HepG2 (cell line): ENCODE measurements around the gene ANO3. TPM values are rescaled to one million over a fixed set of nuclear protein-coding genes. Genes with fewer than 3 reads are reported as not detected.

Experiments
- ATAC-seq: fragments of 200-7000 bp; cut with Tn5 transposase; 3 replicates; pipeline ENCODE4 v1.9.1; 2020; ENCODE audit warnings: mild to moderate bottlenecking, moderate library complexity
- BruUV-seq: library from RNA; stranded (reverse); fragments of 400-500 nt; replicated peaks from 2 replicates; lab custom pipeline; 2021; lab: Mats Ljungman, UMichigan
- CTCF ChIA-PET: fragments of 300-600 bp; formaldehyde crosslinking; extraction: SDS; loops from one replicate; lab custom pipeline; 2021; ENCODE audit warnings: low total read pairs, inconsistent platforms, low intra/inter-chr PET ratio; lab: Yijun Ruan, JAX
- POLR2A ChIA-PET: fragments of 350-600 bp; sonication (Branson Sonifier 250); formaldehyde crosslinking; loops from one replicate; lab custom pipeline; 2020; ENCODE audit warnings: antibody characterized with exemption, inconsistent platforms; lab: Yijun Ruan, JAX
- DNase-seq: peaks from one replicate; pipeline ENCODE4 v3.0.0-alpha.2; 2015; ENCODE audit warnings: low spot score
- FAIRE-seq: peaks from 3 replicates; lab custom pipeline; 2011; peaks lifted over from hg19 to GRCh38; lab: Jason Lieb, UNC
- H2AFZ ChIP-seq: one replicate; pipeline ENCODE4 v1.6.1; 2011; ENCODE audit warnings: low read length, inconsistent platforms
- H3K27ac ChIP-seq: fragments of 300-600 bp; 3 replicates; pipeline ENCODE4 v1.8.0; 2011; ENCODE audit warnings: mixed run types, mild to moderate bottlenecking, mixed read lengths, low read length, inconsistent platforms; ENCODE audit not compliant: insufficient read depth; ENCODE audit errors: extremely low read length
- H3K27me3 ChIP-seq, 2 experiments: fragments of 200-600 bp in 1 of 2; 2 replicates in 1 of 2; 3 replicates in 1 of 2; pipeline versions ENCODE4 v1.6.0 to v1.8.0; 2011; ENCODE audit warnings: low read length in 2 of 2, mild to moderate bottlenecking in 2 of 2, moderate library complexity in 2 of 2, inconsistent platforms in 1 of 2; ENCODE audit not compliant: insufficient read depth in 2 of 2, control insufficient read depth in 1 of 2
- H3K36me3 ChIP-seq, 2 experiments: fragments of 200-600 bp in 1 of 2; replicated peaks in 1 of 2; 2 replicates in 1 of 2; 3 replicates in 1 of 2; pipeline versions ENCODE4 v1.5.1 to v1.8.0; 2011; ENCODE audit warnings: low read length in 2 of 2, inconsistent platforms in 1 of 2; ENCODE audit not compliant: insufficient read depth in 2 of 2, control insufficient read depth in 1 of 2
- H3K4me1 ChIP-seq: 2 replicates; pipeline ENCODE4 v1.5.1; 2012; ENCODE audit warnings: low read length, inconsistent platforms; ENCODE audit not compliant: insufficient read depth
- H3K4me2 ChIP-seq: 2 replicates; pipeline ENCODE4 v1.6.0; 2011; ENCODE audit warnings: low read depth, low read length, inconsistent platforms
- H3K4me3 ChIP-seq, 3 experiments: fragments of 200-600 bp in 1 of 3; sonication (generic), shearing (Covaris generic) in 1 of 3; replicated peaks in 1 of 3; 2 replicates each; pipeline ENCODE4 v1.5.1; 2011 to 2016; ENCODE audit warnings: low read length in 3 of 3, inconsistent platforms in 2 of 3, low read depth in 2 of 3, mild to moderate bottlenecking in 2 of 3, control low read depth in 1 of 3, mixed read lengths in 1 of 3; ENCODE audit not compliant: insufficient read depth in 1 of 3
- H3K79me2 ChIP-seq: one replicate; pipeline ENCODE4 v1.6.1; 2011; ENCODE audit warnings: low read length, inconsistent platforms; ENCODE audit not compliant: insufficient read depth
- H3K9ac ChIP-seq: 2 replicates; pipeline ENCODE4 v1.6.0; 2011; ENCODE audit warnings: mild to moderate bottlenecking, low read depth, low read length, inconsistent platforms; ENCODE audit not compliant: insufficient read depth
- H3K9me3 ChIP-seq: 2 replicates; pipeline ENCODE4 v1.5.1; 2012; ENCODE audit warnings: mild to moderate bottlenecking, low read length
- H4K20me1 ChIP-seq: 2 replicates; pipeline ENCODE4 v1.6.0; 2011; ENCODE audit warnings: inconsistent platforms, mild to moderate bottlenecking, low read length, moderate library complexity; ENCODE audit not compliant: insufficient read depth
- CREB1 ChIP-seq, 2 experiments: fragments of 450-650 bp in 1 of 2; IDR thresholded peaks; 2 replicates each; pipeline ENCODE4 v1.6.1; 2016 to 2017; ENCODE audit warnings: control low read depth in 1 of 2, mild to moderate bottlenecking in 1 of 2, missing compliant biosample characterization in 1 of 2, missing genetic modification characterization in 1 of 2
- FOXP1 ChIP-seq, 2 experiments: fragments of 450-650 bp in 1 of 2; IDR thresholded peaks; 2 replicates each; pipeline ENCODE4 v1.6.1; 2017 to 2018; ENCODE audit warnings: antibody characterized with exemption in 1 of 2
- HHEX ChIP-seq: IDR thresholded peaks from 2 replicates; pipeline ENCODE4 v1.6.1; 2016; ENCODE audit warnings: control low read depth
- HMG20A ChIP-seq: IDR thresholded peaks from 2 replicates; pipeline ENCODE4 v1.6.1; 2016; ENCODE audit warnings: borderline replicate concordance
- MLXIP ChIP-seq: sonication (generic); formaldehyde crosslinking; IDR thresholded peaks from 2 replicates; pipeline ENCODE4 v1.9.0; 2021; ENCODE audit warnings: missing genetic modification reagents, borderline replicate concordance
- RBAK ChIP-seq: sonication (generic); formaldehyde crosslinking; IDR thresholded peaks from 2 replicates; pipeline ENCODE4 v1.5.1; 2020; ENCODE audit warnings: mild to moderate bottlenecking, missing genetic modification reagents
- RXRA ChIP-seq: sonication (generic); formaldehyde crosslinking; IDR thresholded peaks from 2 replicates; pipeline ENCODE4 v1.5.1; 2020; ENCODE audit warnings: missing genetic modification reagents
- SRSF4 ChIP-seq: fragments of 200-400 bp; formaldehyde crosslinking; IDR thresholded peaks from one replicate; pipeline ENCODE4 v1.6.1; 2018; ENCODE audit warnings: mild to moderate bottlenecking, low read depth, low read length, moderate library complexity; ENCODE audit not compliant: poor library complexity, severe bottlenecking
- ZNF292 ChIP-seq: sonication (generic); formaldehyde crosslinking; IDR thresholded peaks from 2 replicates; pipeline ENCODE4 v1.8.1; 2022; ENCODE audit warnings: mild to moderate bottlenecking, low read depth, missing genetic modification reagents, borderline replicate concordance
- WGBS: methylation state at CpG from one replicate; pipeline ENCODE4 v1.1.6; 2017; ENCODE audit warnings: low lambda C conversion rate; 5-methylcytosine and 5-hydroxymethylcytosine counted together
- in situ Hi-C: cut with HindIII; loops from 2 replicates; pipeline ENCODE4 v1.10.0; 2017; ENCODE audit warnings: low pct_unique_long_range_greater_than_20kb; ENCODE audit not compliant: extremely low pct_ligation_motif_present
- intact Hi-C: fragments of 100-400 bp; cut with micrococcal nuclease; formaldehyde crosslinking; loops from one replicate; pipeline ENCODE4 v1.10.0; 2022; ENCODE audit not compliant: unreplicated experiment
- polyA plus RNA-seq, 8 experiments: library from polyadenylated mRNA; depleted of rRNA in 3 of 8; stranded (reverse) in 7 of 8; unstranded in 1 of 8; fragments of >200 nt; fragmentation: Illumina TruSeq in 4 of 8; extraction: Trizol in 4 of 8; gene quantifications; 2 replicates each; pipeline versions ENCODE4 v1.2.1 to v1.2.3, GENCODE V29; 2011 to 2016; ENCODE audit warnings: low read depth in 4 of 8, missing spikeins in 1 of 8, mixed read lengths in 1 of 8; ENCODE audit not compliant: insufficient read depth in 1 of 8
- total RNA-seq, 5 experiments: library from RNA; depleted of rRNA; stranded (reverse); fragments of >200 nt; fragmentation: Illumina TruSeq; extraction: Trizol; gene quantifications; 2 replicates each; pipeline ENCODE4 v1.2.3, GENCODE V29; 2016; ENCODE audit warnings: low read depth in 1 of 5
- TF ChIP-seq, protein P1 (sequence below): sonication (generic); formaldehyde crosslinking; IDR thresholded peaks from 2 replicates; pipeline ENCODE4 v1.4.0; 2020; ENCODE audit warnings: missing genetic modification reagents

Gene ANO3
- total and polyA plus RNA-seq, 2 of the 13 experiments (the other 11 are each of a cell fraction or from before 2014, with no cell fraction given) = 0.17 to 0.44 TPM

- Histone ChIP-seq H2AFZ (no peak overlapping the region), H3K9ac (no peak overlapping the region), H3K4me2 (no peak overlapping the region), H3K27me3 (no peaks in the 10 kb centered on the region; a peak in 1 of 5 replicates), H4K20me1 (no peaks in the 10 kb centered on the region), H3K27ac (no peak overlapping the region), H3K4me3 (no peak overlapping the region), H3K79me2 (no peaks in the 10 kb centered on the region), H3K4me1 (no peaks in the 10 kb centered on the region), H3K9me3 (no peaks in the 10 kb centered on the region), H3K36me3 (no peaks in the 10 kb centered on the region)
- ChIA-PET POLR2A (no interaction called here), CTCF (no interaction called here)
- DNase-seq = no peak
- no peak for ATAC-seq
- intact Hi-C loops (no loop called here), in situ Hi-C loops (no loop called here)
- no TSS peak for BruUV-seq
- FAIRE-seq = no peak
- 13% methylated on average over 3 of the region's 3 CpGs for WGBS
- TF ChIP-seq MLXIP = no peak
- peak; percentile 11; the same call in 1 of the 2 replicates for TF ChIP-seq CREB1 (IDR thresholded peaks at IDR 0.05)
- TF ChIP-seq CREB1 (CRISPR knock-in tag; IDR thresholded peaks at IDR 0.05) = no peak
- TF ChIP-seq, all 625 proteins: peak for 1
These were observed 225.7 kb downstream of the ANO3 start for GRCh38 chr11:26557666-26558065.

DNA sequence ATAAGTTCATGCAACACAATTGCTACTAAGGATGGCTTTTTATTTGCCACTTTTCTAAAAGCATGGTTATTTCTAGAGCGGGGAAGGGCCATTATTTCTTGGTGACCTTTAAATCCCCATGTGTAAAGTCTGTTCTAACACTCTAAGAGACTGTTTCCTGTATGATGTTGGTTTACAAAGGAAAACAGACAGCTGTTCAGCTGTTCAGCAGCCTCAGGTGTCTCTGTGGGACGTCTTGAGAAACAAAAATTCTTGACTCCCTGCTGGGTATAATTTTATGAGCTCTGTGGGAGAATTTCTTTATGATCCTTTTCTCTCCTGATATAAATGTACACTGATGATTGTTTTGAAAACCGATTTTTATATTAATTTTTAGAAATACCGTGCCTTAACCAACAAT is 226.3 kb downstream of the ANO3 start:
- Histone ChIP-seq H3K27ac (no peak overlapping the region), H2AFZ (no peak overlapping the region), H3K27me3 (no peaks in the 10 kb centered on the region; a peak in 1 of 5 replicates), H3K9ac (no peak overlapping the region), H3K9me3 (no peaks in the 10 kb centered on the region), H4K20me1 (no peaks in the 10 kb centered on the region), H3K36me3 (no peaks in the 10 kb centered on the region), H3K4me2 (no peak overlapping the region), H3K4me1 (no peaks in the 10 kb centered on the region), H3K4me3 (no peak overlapping the region), H3K79me2 (no peaks in the 10 kb centered on the region)
- ATAC-seq = no peak
- no peak for FAIRE-seq
- BruUV-seq = no TSS peak
- intact Hi-C loops (no loop called here), in situ Hi-C loops (no loop called here)
- no peak for DNase-seq
- CTCF ChIA-PET = no interaction called here
- POLR2A ChIA-PET = no interaction called here
- 18% methylated on average over 4 of the region's 4 CpGs for WGBS
- no peak for TF ChIP-seq FOXP1 (IDR thresholded peaks at IDR 0.05)
- no peak for TF ChIP-seq FOXP1 (CRISPR knock-in tag; IDR thresholded peaks at IDR 0.05)
- TF ChIP-seq ZNF292 (CRISPR knock-in tag) = no peak
- TF ChIP-seq HHEX = no peak
- TF ChIP-seq, protein P1, sequence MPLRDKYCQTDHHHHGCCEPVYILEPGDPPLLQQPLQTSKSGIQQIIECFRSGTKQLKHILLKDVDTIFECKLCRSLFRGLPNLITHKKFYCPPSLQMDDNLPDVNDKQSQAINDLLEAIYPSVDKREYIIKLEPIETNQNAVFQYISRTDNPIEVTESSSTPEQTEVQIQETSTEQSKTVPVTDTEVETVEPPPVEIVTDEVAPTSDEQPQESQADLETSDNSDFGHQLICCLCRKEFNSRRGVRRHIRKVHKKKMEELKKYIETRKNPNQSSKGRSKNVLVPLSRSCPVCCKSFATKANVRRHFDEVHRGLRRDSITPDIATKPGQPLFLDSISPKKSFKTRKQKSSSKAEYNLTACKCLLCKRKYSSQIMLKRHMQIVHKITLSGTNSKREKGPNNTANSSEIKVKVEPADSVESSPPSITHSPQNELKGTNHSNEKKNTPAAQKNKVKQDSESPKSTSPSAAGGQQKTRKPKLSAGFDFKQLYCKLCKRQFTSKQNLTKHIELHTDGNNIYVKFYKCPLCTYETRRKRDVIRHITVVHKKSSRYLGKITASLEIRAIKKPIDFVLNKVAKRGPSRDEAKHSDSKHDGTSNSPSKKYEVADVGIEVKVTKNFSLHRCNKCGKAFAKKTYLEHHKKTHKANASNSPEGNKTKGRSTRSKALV (CRISPR knock-in tag) = no peak
- TF ChIP-seq RBAK (CRISPR knock-in tag) = no peak
- TF ChIP-seq RXRA (CRISPR knock-in tag) = no peak
- no peak for TF ChIP-seq MLXIP
- TF ChIP-seq SRSF4 = no peak
- no peak for TF ChIP-seq HMG20A (CRISPR knock-in tag)
